HCT116 (cell line): ENCODE results near the gene ZNF692. TPM values are rescaled to one million over a fixed set of nuclear protein-coding genes. Genes with fewer than 3 reads are reported as not detected.

Source experiments
- ATAC-seq: fragments of 200-7000 bp; cut with Tn5 transposase; 2 replicates; pipeline ENCODE4 v1.9.1; 2020; ENCODE audit warnings: mild to moderate bottlenecking, moderate library complexity
- BruUV-seq: library from RNA; stranded (reverse); fragments of 400-500 nt; replicated peaks from 2 replicates; lab custom pipeline; 2021; lab: Mats Ljungman, UMichigan
- CTCF ChIA-PET: fragments of 300-600 bp; sonication (Branson Sonifier 250); formaldehyde crosslinking; loops from one replicate; lab custom pipeline; 2021; ENCODE audit warnings: antibody characterized with exemption; lab: Charles Lee
- POLR2A ChIA-PET: fragments of 300-600, 350-600 bp; sonication (Branson Sonifier 250); formaldehyde crosslinking; loops from one replicate; lab custom pipeline; 2021; ENCODE audit warnings: antibody characterized with exemption; lab: Charles Lee
- RAD21 ChIA-PET, 2 experiments: fragments of 300-600 bp; sonication (Branson Sonifier 250); formaldehyde crosslinking; loops; one replicate each; lab custom pipeline; 2023; ENCODE audit warnings: low total read pairs in 2 of 2; ENCODE audit not compliant: uncharacterized antibody in 2 of 2, unreplicated experiment in 2 of 2, low non-redundant PET in 1 of 2; lab: Charles Lee
- DNase-seq: peaks from one replicate; pipeline ENCODE4 v3.0.0-alpha.2; 2010; ENCODE audit warnings: low read depth, low spot score
- H2AFZ ChIP-seq: fragments of 200-600 bp; shearing (Covaris generic), sonication (generic); 2 replicates; pipeline ENCODE4 v1.6.1; 2017; ENCODE audit warnings: low read depth, mixed run types, mixed read lengths, antibody characterized with exemption, low read length; ENCODE audit not compliant: poor library complexity, severe bottlenecking
- H3K27ac ChIP-seq: 2 replicates; pipeline ENCODE4 v1.5.1; 2012; ENCODE audit warnings: low read depth, low read length
- H3K27me3 ChIP-seq: fragments of 200-600 bp; sonication (generic); 2 replicates; pipeline ENCODE4 v1.6.1; 2016; ENCODE audit warnings: mixed run types, low read length, mixed read lengths; ENCODE audit not compliant: insufficient read depth
- H3K36me3 ChIP-seq, 2 experiments: fragments of 200-500 bp in 1 of 2; fragments of 200-600 bp in 1 of 2; sonication (Bioruptor generic) in 1 of 2; sonication (generic) in 1 of 2; 2 replicates each; pipeline versions ENCODE4 v1.5.1 to v1.6.1; 2014 to 2016; ENCODE audit warnings: low read length in 2 of 2, inconsistent platforms in 1 of 2, mixed read lengths in 1 of 2, mixed run types in 1 of 2; ENCODE audit not compliant: insufficient read depth in 2 of 2, control insufficient read depth in 1 of 2
- H3K4me1 ChIP-seq, 2 experiments: fragments of 200-600 bp in 1 of 2; sonication (generic) in 1 of 2; 2 replicates each; pipeline versions ENCODE4 v1.5.1 to v1.6.1; 2012 to 2017; ENCODE audit warnings: low read length in 2 of 2, inconsistent platforms in 1 of 2, mild to moderate bottlenecking in 1 of 2, mixed read lengths in 1 of 2, mixed run types in 1 of 2, moderate library complexity in 1 of 2; ENCODE audit not compliant: insufficient read depth in 2 of 2, control insufficient read depth in 1 of 2
- H3K4me2 ChIP-seq: fragments of 200-600 bp; sonication (generic); 2 replicates; pipeline ENCODE4 v1.6.1; 2017; ENCODE audit warnings: mixed run types, low read length, mixed read lengths
- H3K4me3 ChIP-seq, 2 experiments: fragments of 200-600 bp in 1 of 2; sonication (generic) in 1 of 2; replicated peaks in 1 of 2; 2 replicates each; pipeline ENCODE4 v1.5.1; 2011 to 2016; ENCODE audit warnings: low read length in 2 of 2, control low read depth in 1 of 2, low read depth in 1 of 2, mild to moderate bottlenecking in 1 of 2, mixed read lengths in 1 of 2, mixed run types in 1 of 2
- H3K79me2 ChIP-seq: fragments of 200-600 bp; sonication (generic); 2 replicates; pipeline ENCODE4 v1.6.1; 2017; ENCODE audit warnings: mild to moderate bottlenecking, mixed run types, low read length, moderate library complexity, mixed read lengths; ENCODE audit not compliant: insufficient read depth
- H3K9ac ChIP-seq: fragments of 200-600 bp; sonication (generic); 2 replicates; pipeline ENCODE4 v1.6.1; 2016; ENCODE audit warnings: low read length, mixed read lengths
- H3K9me2 ChIP-seq: fragments of 200-600 bp; sonication (generic), shearing (Covaris generic); 2 replicates; pipeline ENCODE4 v1.6.1; 2017; ENCODE audit warnings: mixed run types, mild to moderate bottlenecking, moderate library complexity; ENCODE audit not compliant: insufficient read depth
- H3K9me3 ChIP-seq, 2 experiments: fragments of 200-500 bp in 1 of 2; fragments of 200-600 bp in 1 of 2; sonication (Bioruptor generic) in 1 of 2; sonication (generic) in 1 of 2; 2 replicates each; pipeline ENCODE4 v1.6.1; 2014 to 2017; ENCODE audit warnings: low read length in 2 of 2, mixed read lengths in 2 of 2, inconsistent platforms in 1 of 2, low read depth in 1 of 2, mild to moderate bottlenecking in 1 of 2, mixed run types in 1 of 2, moderate library complexity in 1 of 2; ENCODE audit not compliant: control insufficient read depth in 1 of 2, insufficient read depth in 1 of 2
- H4K20me1 ChIP-seq: fragments of 200-600 bp; sonication (generic), shearing (Covaris generic); 2 replicates; pipeline ENCODE4 v1.6.1; 2017; ENCODE audit warnings: mixed run types, mild to moderate bottlenecking, moderate library complexity; ENCODE audit not compliant: insufficient read depth
- CBX3 ChIP-seq: IDR thresholded peaks from 2 replicates; pipeline ENCODE4 v1.6.1; 2012; ENCODE audit warnings: low read depth
- CEBPB ChIP-seq: IDR thresholded peaks from 2 replicates; pipeline ENCODE4 v1.6.1; 2012; ENCODE audit warnings: low read depth
- EGR1 ChIP-seq: IDR thresholded peaks from 2 replicates; pipeline ENCODE4 v1.6.1; 2012; ENCODE audit warnings: low read depth
- EZH2 ChIP-seq: fragments of 200-600 bp; sonication (generic); IDR thresholded peaks from 2 replicates; pipeline ENCODE4 v1.6.1; 2017; ENCODE audit warnings: antibody characterized with exemption, mixed run types
- POLR2A ChIP-seq: IDR thresholded peaks from 2 replicates; pipeline ENCODE4 v1.7.0; 2011; ENCODE audit warnings: borderline replicate concordance; ENCODE audit not compliant: insufficient read depth, insufficient read length; ENCODE audit errors: extremely low read depth
- RAD21 ChIP-seq: IDR thresholded peaks from 2 replicates; pipeline ENCODE4 v1.6.1; 2012; ENCODE audit warnings: low read depth, mild to moderate bottlenecking
- SIN3A ChIP-seq: IDR thresholded peaks from 2 replicates; pipeline ENCODE4 v1.6.1; 2012; ENCODE audit warnings: low read depth
- SP1 ChIP-seq: IDR thresholded peaks from 2 replicates; pipeline ENCODE4 v1.6.1; 2012; ENCODE audit warnings: low read depth
- SRF ChIP-seq: IDR thresholded peaks from 2 replicates; pipeline ENCODE4 v1.6.1; 2012; ENCODE audit warnings: low read depth
- YY1 ChIP-seq: IDR thresholded peaks from 2 replicates; pipeline ENCODE4 v1.6.1; 2011; ENCODE audit warnings: low read length, low read depth, moderate library complexity, mild to moderate bottlenecking; ENCODE audit not compliant: insufficient replicate concordance; ENCODE audit errors: extremely low read depth
- ZNF274 ChIP-seq: fragments of 200-500 bp; sonication (Bioruptor generic); IDR thresholded peaks from 2 replicates; pipeline ENCODE4 v1.6.1; 2014; ENCODE audit warnings: mild to moderate bottlenecking, low read depth, low read length, inconsistent platforms
- intact Hi-C: fragments of 100-400 bp; cut with micrococcal nuclease; formaldehyde crosslinking; loops from 2 replicates; pipeline ENCODE4 v1.10.0; 2022
- total RNA-seq: library from RNA; stranded (reverse); gene quantifications from one replicate; pipeline ENCODE4 v1.2.1, GENCODE V29; 2021; ENCODE audit not compliant: unreplicated experiment
- TF ChIP-seq, protein P1 (sequence below), 3 experiments: fragments of 200-600 bp in 1 of 3; sonication (generic) in 1 of 3; IDR thresholded peaks in 2 of 3; conservative IDR thresholded peaks in 1 of 3; 2 replicates each; pipeline ENCODE4 v1.5.1; 2012 to 2017; ENCODE audit warnings: low read depth in 2 of 3, low read length in 2 of 3, antibody characterized with exemption in 1 of 3, borderline replicate concordance in 1 of 3, control low read depth in 1 of 3, mild to moderate bottlenecking in 1 of 3, mixed read lengths in 1 of 3, mixed run types in 1 of 3, moderate library complexity in 1 of 3; ENCODE audit not compliant: insufficient read depth in 1 of 3

The ZNF692 gene
- total RNA-seq, 1 experiment from 2014 or later: 76.2 TPM

GRCh38 chr1:248904437-248905216, 45.7 kb upstream of the ZNF692 start (continued):
- TF ChIP-seq ZNF274 (no peak), RAD21 (no peak), YY1 (no peak), EZH2 (no peak)
- TF ChIP-seq, protein P1, sequence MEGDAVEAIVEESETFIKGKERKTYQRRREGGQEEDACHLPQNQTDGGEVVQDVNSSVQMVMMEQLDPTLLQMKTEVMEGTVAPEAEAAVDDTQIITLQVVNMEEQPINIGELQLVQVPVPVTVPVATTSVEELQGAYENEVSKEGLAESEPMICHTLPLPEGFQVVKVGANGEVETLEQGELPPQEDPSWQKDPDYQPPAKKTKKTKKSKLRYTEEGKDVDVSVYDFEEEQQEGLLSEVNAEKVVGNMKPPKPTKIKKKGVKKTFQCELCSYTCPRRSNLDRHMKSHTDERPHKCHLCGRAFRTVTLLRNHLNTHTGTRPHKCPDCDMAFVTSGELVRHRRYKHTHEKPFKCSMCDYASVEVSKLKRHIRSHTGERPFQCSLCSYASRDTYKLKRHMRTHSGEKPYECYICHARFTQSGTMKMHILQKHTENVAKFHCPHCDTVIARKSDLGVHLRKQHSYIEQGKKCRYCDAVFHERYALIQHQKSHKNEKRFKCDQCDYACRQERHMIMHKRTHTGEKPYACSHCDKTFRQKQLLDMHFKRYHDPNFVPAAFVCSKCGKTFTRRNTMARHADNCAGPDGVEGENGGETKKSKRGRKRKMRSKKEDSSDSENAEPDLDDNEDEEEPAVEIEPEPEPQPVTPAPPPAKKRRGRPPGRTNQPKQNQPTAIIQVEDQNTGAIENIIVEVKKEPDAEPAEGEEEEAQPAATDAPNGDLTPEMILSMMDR (IDR thresholded peaks at IDR 0.05 in 2 of 3, conservative IDR thresholded peaks at IDR 0.05 in 1 of 3; ENCODE audit: borderline replicate concordance in 1 of 3, insufficient read depth in 1 of 3, low read depth in 2 of 3, low read length in 2 of 3): no peak

- intact Hi-C loops: no loop called here
- Histone ChIP-seq H3K9me2 (no peaks in the 10 kb centered on the region), H2AFZ (no peak overlapping the region), H3K9me3 (no peaks in the 10 kb centered on the region), H3K36me3 (no peaks in the 10 kb centered on the region), H3K27ac (no peak overlapping the region), H3K4me2 (no peak overlapping the region), H4K20me1 (no peaks in the 10 kb centered on the region), H3K79me2 (no peaks in the 10 kb centered on the region), H3K4me1 (peaks cover 0 to 15% of the 10 kb centered on the region in 2 experiments; a peak in 2 of 4 replicates), H3K9ac (no peak overlapping the region), H3K27me3 (0 out of 2 replicates have a peak, but pooled peaks cover 3% of the 10 kb centered on the region), H3K4me3 (no peak overlapping the region)
- ChIA-PET POLR2A (no interaction called here), CTCF (no interaction called here), RAD21 (no interaction called here)
- ATAC-seq: no peak
- TF ChIP-seq POLR2A: no peak
- TF ChIP-seq CEBPB: no peak
- TF ChIP-seq SRF: no peak
- TF ChIP-seq EGR1: no peak
- TF ChIP-seq SP1: no peak
- TF ChIP-seq CBX3: no peak
- TF ChIP-seq YY1: no peak
- TF ChIP-seq SIN3A: no peak
- DNase-seq: no peak
- BruUV-seq: no TSS peak
Observed at GRCh38 chr1:248901578-248901977, 42.7 kb upstream of the ZNF692 start.
